GM18519 (cell line): ENCODE measurements around the gene CEPT1.
"Not testable (repeated sequence)": the region's sequence is repeated elsewhere in the genome, so short reads cannot be mapped to it uniquely, and the experiment has no call there.

Source experiments
- ATAC-seq: cut with Tn5 transposase; IDR thresholded peaks from one replicate; pipeline ENCODE4 v1.9.1; 2021; ENCODE audit warnings: mild to moderate bottlenecking, moderate library complexity; ENCODE audit not compliant: unreplicated experiment, low FRiP score

The CEPT1 gene

GRCh38 chr1:111204983-111205713 lies 65.1 kb downstream of the CEPT1 start:
- no peak for ATAC-seq

GRCh38 chr1:111205714-111206050 lies 65.7 kb downstream of the CEPT1 start:
- no peak for ATAC-seq

GRCh38 chr1:111208921-111209320 lies 68.9 kb downstream of the CEPT1 start:
- ATAC-seq = no peak

GRCh38 chr1:111209622-111210021 lies 69.6 kb downstream of the CEPT1 start:
- no peak for ATAC-seq

GRCh38 chr1:111211921-111212320 lies 71.9 kb downstream of the CEPT1 start:
- no peak for ATAC-seq

GRCh38 chr1:111212634-111213335 lies 72.8 kb downstream of the CEPT1 start:
- no peak for ATAC-seq

GRCh38 chr1:111213412-111213811 lies 73.4 kb downstream of the CEPT1 start:
- ATAC-seq = no peak

GRCh38 chr1:111214074-111214801 lies 74.2 kb downstream of the CEPT1 start:
- ATAC-seq = no peak

- ATAC-seq = no peak
These were observed 74.9 kb downstream of the CEPT1 start for GRCh38 chr1:111214884-111215283.

- ATAC-seq = not testable (repeated sequence)
These were observed 75.3 kb downstream of the CEPT1 start for GRCh38 chr1:111215285-111215684.

GRCh38 chr1:111216751-111217150 lies 76.7 kb downstream of the CEPT1 start:
- ATAC-seq = no peak

- no peak for ATAC-seq
These were observed 77.3 kb downstream of the CEPT1 start for GRCh38 chr1:111217183-111217910.

- no peak for ATAC-seq
These were observed 78.9 kb downstream of the CEPT1 start for GRCh38 chr1:111218701-111219556.

GRCh38 chr1:111219557-111220286 lies 79.7 kb downstream of the CEPT1 start:
- peak; percentile 27 for ATAC-seq

- no peak for ATAC-seq
These were observed 80.4 kb downstream of the CEPT1 start for GRCh38 chr1:111220302-111220890.

- ATAC-seq = no peak
These were observed 81.2 kb downstream of the CEPT1 start for GRCh38 chr1:111221276-111221632.

GRCh38 chr1:111221633-111222291 lies 81.7 kb downstream of the CEPT1 start:
- peak; percentile 48 for ATAC-seq

GRCh38 chr1:111222308-111223125 lies 82.5 kb downstream of the CEPT1 start:
- peak; percentile 0 for ATAC-seq
